Coronary artery (tissue), 2 donors: ENCODE measurements around the gene GPX7.

ENCODE experiments used
- DNase-seq: peaks from one replicate; pipeline ENCODE4 v3.0.0-alpha.2; 2017; ENCODE audit warnings: low spot score
- H3K27ac ChIP-seq, 2 donors: fragments of 200-600 bp; sonication (generic); one replicate each; pipeline ENCODE4 v1.5.1; 2016 to 2019
- H3K4me3 ChIP-seq: fragments of 200-600 bp; sonication (generic); 2 replicates; pipeline ENCODE4 v1.5.1; 2016; ENCODE audit warnings: mild to moderate bottlenecking, moderate library complexity
- CTCF ChIP-seq: fragments of 200-600 bp; sonication (generic); IDR thresholded peaks from one replicate; pipeline ENCODE4 v1.5.1; 2019; ENCODE audit warnings: antibody characterized with exemption

GPX7 gene

GRCh38 chr1:52613636-52614373, 11.6 kb downstream of the GPX7 start:
- no peak for TF ChIP-seq CTCF
- H3K27ac ChIP-seq = no peak overlapping the region
- no peak for DNase-seq

GRCh38 chr1:52614671-52615070, 12.5 kb downstream of the GPX7 start:
- no peak for DNase-seq
- Histone ChIP-seq H3K4me3 (no peak overlapping the region), H3K27ac (no peak overlapping the region)
- no peak for TF ChIP-seq CTCF

More at GRCh38 chr1:52613636-52614373, 11.6 kb downstream of the GPX7 start:
- no peak overlapping the region for H3K4me3 ChIP-seq

GRCh38 chr1:52615489-52616042, 13.4 kb downstream of the GPX7 start:
- no peak for TF ChIP-seq CTCF
- no peak for DNase-seq
- Histone ChIP-seq H3K27ac (no peak overlapping the region), H3K4me3 (no peak overlapping the region)

- Histone ChIP-seq H3K27ac (no peak overlapping the region), H3K4me3 (no peak overlapping the region)
- DNase-seq = no peak
- no peak for TF ChIP-seq CTCF
These were observed 19.8 kb downstream of the GPX7 start for GRCh38 chr1:52621950-52622349.

- no peak for TF ChIP-seq CTCF
- H3K27ac ChIP-seq = no peak overlapping the region
- DNase-seq = no peak
These were observed 21.6 kb downstream of the GPX7 start for GRCh38 chr1:52623812-52624211.

GRCh38 chr1:52627028-52627427, 24.9 kb downstream of the GPX7 start:
- no peak for TF ChIP-seq CTCF
- Histone ChIP-seq H3K27ac (no peak overlapping the region), H3K4me3 (no peak overlapping the region)
- DNase-seq = no peak

More at GRCh38 chr1:52623812-52624211, 21.6 kb downstream of the GPX7 start:
- no peak overlapping the region for H3K4me3 ChIP-seq
